Calu3 (cell line): ENCODE results near the gene DPYSL3. TPM values are rescaled to one million over a fixed set of nuclear protein-coding genes. Genes with fewer than 3 reads are reported as not detected.

ENCODE experiments used
- BruUV-seq: library from RNA; stranded (reverse); fragments of 400-500 nt; replicated peaks from 2 replicates; lab custom pipeline; 2021; lab: Mats Ljungman, UMichigan
- CTCF ChIA-PET: fragments of 300-600 bp; sonication (Branson Sonifier 250); formaldehyde crosslinking; loops from one replicate; lab custom pipeline; 2022; ENCODE audit warnings: antibody characterized with exemption; lab: Charles Lee
- DNase-seq: peaks from one replicate; pipeline ENCODE4 v3.0.0; 2022
- H3K27ac Mint-ChIP-seq: one replicate; pipeline ENCODE4 v1.8.0; 2022; ENCODE audit warnings: mixed read lengths; ENCODE audit not compliant: unreplicated experiment
- H3K27me3 Mint-ChIP-seq: one replicate; pipeline ENCODE4 v1.8.0; 2022; ENCODE audit warnings: mixed read lengths; ENCODE audit not compliant: unreplicated experiment
- H3K36me3 Mint-ChIP-seq: one replicate; pipeline ENCODE4 v1.8.0; 2022; ENCODE audit warnings: mild to moderate bottlenecking, moderate library complexity, mixed read lengths; ENCODE audit not compliant: insufficient read depth, unreplicated experiment
- H3K4me1 Mint-ChIP-seq: one replicate; pipeline ENCODE4 v1.8.0; 2022; ENCODE audit warnings: mild to moderate bottlenecking, low read depth, mixed read lengths; ENCODE audit not compliant: unreplicated experiment
- H3K4me3 Mint-ChIP-seq: one replicate; pipeline ENCODE4 v1.8.0; 2022; ENCODE audit warnings: mild to moderate bottlenecking, low read depth, moderate library complexity, mixed read lengths; ENCODE audit not compliant: unreplicated experiment
- H3K9me3 Mint-ChIP-seq: one replicate; pipeline ENCODE4 v1.8.0; 2022; ENCODE audit warnings: low read depth, mixed read lengths; ENCODE audit not compliant: unreplicated experiment
- intact Hi-C: fragments of 100-400 bp; cut with micrococcal nuclease; formaldehyde crosslinking; loops from one replicate; pipeline ENCODE4 v1.10.0; 2022; ENCODE audit not compliant: unreplicated experiment
- total RNA-seq: library from RNA; stranded (reverse); gene quantifications from 2 replicates; pipeline ENCODE4 v1.2.3, GENCODE V29; 2022
- TF ChIP-seq, protein P1 (sequence below): fragments of 200-600 bp; IDR thresholded peaks from one replicate; pipeline ENCODE4 v1.8.0; 2022; ENCODE audit warnings: antibody characterized with exemption; ENCODE audit not compliant: unreplicated experiment

Gene DPYSL3
- total RNA-seq, 1 experiment from 2014 or later, result 26.6 TPM

DNA sequence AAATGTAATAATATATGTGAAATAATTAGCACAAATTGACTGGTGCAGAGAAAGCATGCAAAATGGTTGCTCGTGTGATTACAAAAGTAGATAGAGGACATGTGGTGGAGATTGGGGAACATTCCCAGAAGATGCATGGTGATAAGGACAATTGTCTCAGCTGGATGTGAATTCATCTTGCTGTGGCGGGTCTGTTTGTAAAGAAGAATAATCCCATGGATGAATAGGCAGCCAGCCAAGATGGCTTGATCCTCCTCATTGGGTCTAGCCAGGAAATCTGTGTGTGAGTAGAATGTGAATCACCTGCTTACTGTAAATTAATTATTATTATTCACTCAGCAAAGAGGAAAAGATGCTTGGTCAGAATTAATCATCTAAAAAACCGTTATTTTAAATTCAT, 12.6 kb upstream of the DPYSL3 start:
- CTCF ChIA-PET, result no interaction called here
- BruUV-seq, result no TSS peak
- no peaks in the 10 kb centered on the region for H3K9me3 Mint-ChIP-seq
- no peaks in the 10 kb centered on the region for H3K4me1 Mint-ChIP-seq
- intact Hi-C loops, result no loop called here
- peaks cover 19% of the 10 kb centered on the region for H3K27me3 Mint-ChIP-seq
- TF ChIP-seq, protein P1, sequence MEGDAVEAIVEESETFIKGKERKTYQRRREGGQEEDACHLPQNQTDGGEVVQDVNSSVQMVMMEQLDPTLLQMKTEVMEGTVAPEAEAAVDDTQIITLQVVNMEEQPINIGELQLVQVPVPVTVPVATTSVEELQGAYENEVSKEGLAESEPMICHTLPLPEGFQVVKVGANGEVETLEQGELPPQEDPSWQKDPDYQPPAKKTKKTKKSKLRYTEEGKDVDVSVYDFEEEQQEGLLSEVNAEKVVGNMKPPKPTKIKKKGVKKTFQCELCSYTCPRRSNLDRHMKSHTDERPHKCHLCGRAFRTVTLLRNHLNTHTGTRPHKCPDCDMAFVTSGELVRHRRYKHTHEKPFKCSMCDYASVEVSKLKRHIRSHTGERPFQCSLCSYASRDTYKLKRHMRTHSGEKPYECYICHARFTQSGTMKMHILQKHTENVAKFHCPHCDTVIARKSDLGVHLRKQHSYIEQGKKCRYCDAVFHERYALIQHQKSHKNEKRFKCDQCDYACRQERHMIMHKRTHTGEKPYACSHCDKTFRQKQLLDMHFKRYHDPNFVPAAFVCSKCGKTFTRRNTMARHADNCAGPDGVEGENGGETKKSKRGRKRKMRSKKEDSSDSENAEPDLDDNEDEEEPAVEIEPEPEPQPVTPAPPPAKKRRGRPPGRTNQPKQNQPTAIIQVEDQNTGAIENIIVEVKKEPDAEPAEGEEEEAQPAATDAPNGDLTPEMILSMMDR, result no peak
- H3K27ac Mint-ChIP-seq, result no peak overlapping the region
- no peak for DNase-seq
- H3K36me3 Mint-ChIP-seq, result no peaks in the 10 kb centered on the region
- no peak overlapping the region for H3K4me3 Mint-ChIP-seq

DNA sequence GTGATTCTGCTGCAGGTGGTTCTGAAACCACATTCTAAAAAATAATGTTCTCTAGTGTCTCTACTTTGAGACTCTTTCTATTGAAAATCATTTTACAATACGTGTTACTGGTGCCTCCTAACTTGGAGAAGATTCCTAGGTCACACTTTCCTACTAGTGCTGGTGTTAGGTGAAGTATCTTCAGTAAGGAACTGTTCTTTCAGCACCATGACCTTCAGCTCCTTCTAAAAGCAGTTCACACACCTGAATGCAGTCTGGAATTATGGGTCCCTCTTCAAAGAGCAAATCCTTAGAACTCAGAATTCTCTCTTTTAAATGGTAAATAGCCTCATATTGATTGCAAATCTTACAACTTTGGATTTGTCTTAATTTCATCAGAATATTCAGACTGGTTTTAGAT, 10.6 kb upstream of the DPYSL3 start:
- CTCF ChIA-PET, result interaction anchor here (2.0 kb wide), 1 partner anchor 10 kb away, joined by 4 read pairs; the partner anchor contains the start of gene DPYSL3
- H3K27ac Mint-ChIP-seq, result no peak overlapping the region
- H3K9me3 Mint-ChIP-seq, result no peaks in the 10 kb centered on the region
- no peak overlapping the region for H3K4me3 Mint-ChIP-seq
- BruUV-seq, result no TSS peak
- intact Hi-C loops, result no loop called here
- DNase-seq, result no peak
- H3K36me3 Mint-ChIP-seq, result no peaks in the 10 kb centered on the region
- TF ChIP-seq, protein P1, result no peak
- peaks cover 19% of the 10 kb centered on the region for H3K27me3 Mint-ChIP-seq
- H3K4me1 Mint-ChIP-seq, result no peaks in the 10 kb centered on the region

DNA sequence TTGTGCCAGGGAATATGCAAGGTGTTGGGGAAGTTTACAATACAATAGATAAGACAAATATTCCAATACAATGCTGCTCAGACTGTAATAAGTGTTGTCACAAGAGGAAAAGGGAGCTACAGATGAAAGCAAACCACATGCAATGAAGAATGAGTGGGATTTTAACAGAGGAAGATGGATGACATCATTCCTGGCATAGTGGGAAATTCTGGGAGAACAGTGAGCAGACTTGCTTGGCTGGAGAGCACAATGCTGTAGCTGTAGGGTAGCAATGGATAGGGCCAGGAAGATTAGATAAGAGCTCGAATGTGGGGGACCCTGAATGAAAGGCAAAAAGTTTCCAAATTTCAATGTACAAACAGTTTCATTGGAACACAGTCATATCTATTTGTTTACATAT, 9.5 kb upstream of the DPYSL3 start:
- H3K36me3 Mint-ChIP-seq, result no peaks in the 10 kb centered on the region
- intact Hi-C loops, result no loop called here
- CTCF ChIA-PET, result no interaction called here

DNA sequence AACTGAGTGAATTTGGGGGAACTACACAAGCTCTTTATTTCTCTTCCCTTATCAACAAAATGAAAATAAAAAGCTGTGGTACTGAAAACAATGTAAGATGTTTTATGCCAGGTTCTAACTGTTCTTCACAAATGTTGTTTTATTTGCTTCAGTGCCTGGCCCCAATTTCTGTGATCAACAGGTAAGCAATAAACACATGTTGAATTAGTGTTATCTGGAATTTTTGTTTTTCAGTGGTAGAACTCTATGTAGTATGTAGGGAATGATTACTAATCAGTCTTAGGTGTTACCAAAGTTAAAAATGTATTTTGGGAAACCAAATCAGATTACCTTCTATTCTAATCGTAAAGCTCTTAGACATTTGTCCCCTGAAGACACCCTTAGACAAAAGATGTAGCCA, 7.5 kb upstream of the DPYSL3 start:
- TF ChIP-seq, protein P1, result no peak
- Mint-ChIP-seq H3K27ac (no peak overlapping the region), H3K36me3 (no peaks in the 10 kb centered on the region), H3K4me1 (no peaks in the 10 kb centered on the region), H3K9me3 (no peaks in the 10 kb centered on the region), H3K27me3 (peaks cover 14% of the 10 kb centered on the region), H3K4me3 (no peak overlapping the region)
- BruUV-seq, result no TSS peak
- intact Hi-C loops, result loop anchor here (2.0 kb wide), 1 partner anchor 13 kb away; no protein-coding TSS in a partner anchor
- DNase-seq, result no peak
- CTCF ChIA-PET, result no interaction called here

More for the DNA sequence above, 9.5 kb upstream of the DPYSL3 start:
- no peak overlapping the region for H3K27ac Mint-ChIP-seq
- H3K27me3 Mint-ChIP-seq, result peaks cover 19% of the 10 kb centered on the region
- no peak for DNase-seq
- H3K9me3 Mint-ChIP-seq, result no peaks in the 10 kb centered on the region
- H3K4me1 Mint-ChIP-seq, result no peaks in the 10 kb centered on the region
- TF ChIP-seq, protein P1, result no peak
- H3K4me3 Mint-ChIP-seq, result no peak overlapping the region
- BruUV-seq, result no TSS peak
